HG02798 (cell line): ENCODE results near the gene CTSD.

Source experiments
- ATAC-seq: cut with Tn5 transposase; IDR thresholded peaks from one replicate; pipeline ENCODE4 v1.9.1; 2021; ENCODE audit warnings: mild to moderate bottlenecking; ENCODE audit not compliant: unreplicated experiment, poor library complexity

Gene CTSD

DNA sequence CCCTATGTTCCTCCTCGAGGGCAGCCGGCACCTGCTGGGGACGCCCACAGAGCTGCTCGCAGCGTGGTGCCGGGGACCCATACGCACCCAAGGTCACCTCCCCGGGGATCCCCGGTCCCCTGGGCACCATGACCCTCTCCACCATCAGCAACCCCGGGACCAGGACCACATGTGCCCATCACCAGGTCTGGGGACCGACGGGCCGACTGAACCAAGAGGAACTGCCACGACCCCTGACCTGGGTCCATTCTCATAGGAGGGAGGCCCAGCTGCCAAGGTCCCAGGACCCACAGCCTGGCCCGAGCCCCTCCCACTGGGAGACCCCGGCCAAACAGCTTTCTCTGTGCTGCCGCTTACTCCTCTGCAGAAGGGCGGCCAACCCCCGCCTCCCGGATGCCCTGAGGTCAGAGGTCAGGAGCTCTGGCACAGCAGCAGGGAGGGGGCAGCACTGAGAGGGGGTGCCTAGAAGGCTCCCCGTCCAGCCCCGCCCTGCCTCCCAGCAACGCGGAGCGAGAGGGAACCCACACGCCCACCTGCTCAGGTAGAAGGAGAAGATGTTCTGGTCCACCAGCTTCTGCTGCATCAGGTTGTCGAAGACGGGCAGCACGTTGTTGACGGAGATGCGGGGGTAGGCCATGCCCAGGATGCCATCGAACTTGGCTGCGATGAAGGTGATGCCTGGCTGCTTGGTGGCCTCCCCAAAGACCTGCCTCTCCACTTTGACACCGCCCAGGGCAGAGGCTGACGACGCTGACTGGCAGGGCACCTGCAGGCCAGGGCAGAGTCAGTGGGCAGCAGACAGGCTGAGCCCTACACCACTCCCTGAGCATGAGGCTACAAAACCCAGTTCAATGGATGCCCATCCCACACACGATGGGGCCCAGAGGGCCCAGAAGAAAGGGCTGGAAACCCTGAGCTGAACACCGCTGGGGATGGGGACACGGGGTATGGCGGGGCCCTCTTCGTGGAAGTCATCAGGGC is 6.6 kb downstream of the CTSD start:
- ATAC-seq, result no peak

DNA sequence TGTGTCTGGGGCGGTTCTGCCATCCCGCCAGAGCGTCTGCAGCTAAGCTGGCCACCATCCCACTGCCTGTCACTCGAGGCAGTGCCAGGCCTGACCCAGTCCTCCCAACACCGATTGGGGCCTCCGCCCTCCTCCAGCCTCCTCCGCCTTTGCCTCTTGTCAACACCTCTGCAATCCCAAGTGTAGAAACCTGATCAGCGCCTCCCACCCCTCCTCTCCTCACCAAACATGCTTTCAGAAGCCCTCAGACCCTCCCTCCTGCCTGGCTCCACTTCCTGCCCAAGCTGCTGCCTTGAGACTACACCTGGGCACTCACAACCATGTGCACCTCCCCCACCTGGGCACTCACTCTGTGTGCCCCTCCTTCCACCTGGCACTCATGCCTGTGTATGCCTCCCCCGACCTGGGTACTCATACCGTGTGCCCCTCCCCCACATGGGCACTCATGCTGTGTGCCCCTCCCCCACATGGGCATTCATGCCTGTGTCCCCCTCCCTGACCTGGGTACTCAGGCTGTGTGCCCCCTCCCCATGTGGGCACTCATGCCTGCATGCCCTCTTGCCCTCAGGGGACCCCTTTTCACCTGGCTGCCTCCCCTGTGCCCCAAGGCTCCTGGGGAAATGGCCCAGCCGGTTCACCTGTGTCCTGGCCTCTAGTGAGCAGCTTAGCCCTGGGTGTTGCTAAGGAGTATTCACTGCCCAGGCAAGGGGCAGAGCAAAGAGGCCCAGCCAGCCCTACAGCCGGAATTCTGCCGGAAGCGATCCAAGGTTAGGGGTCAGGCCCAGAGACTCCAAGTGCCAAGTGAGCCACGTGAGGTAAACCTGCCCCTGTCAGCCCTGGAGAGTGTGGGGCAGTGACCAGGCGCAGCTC is 7.8 kb downstream of the CTSD start:
- no peak for ATAC-seq

DNA sequence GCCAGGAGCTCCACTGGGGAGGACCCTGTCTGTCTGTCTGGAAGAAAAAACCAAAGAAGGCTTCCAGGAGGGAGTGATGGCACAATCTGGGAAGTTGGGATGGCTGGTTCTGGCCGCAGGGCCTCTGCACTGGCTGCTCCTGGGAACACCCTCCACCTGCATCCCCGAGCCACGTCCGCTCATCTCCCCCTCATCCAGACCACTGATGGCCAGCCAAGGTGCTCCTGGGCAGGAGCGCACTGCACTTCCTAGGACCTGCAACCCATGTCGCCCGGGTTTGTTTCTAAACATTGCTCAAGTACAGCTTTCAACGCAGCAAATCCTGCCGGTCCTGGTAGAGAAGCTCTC is 8.4 kb downstream of the CTSD start:
- ATAC-seq, result no peak

DNA sequence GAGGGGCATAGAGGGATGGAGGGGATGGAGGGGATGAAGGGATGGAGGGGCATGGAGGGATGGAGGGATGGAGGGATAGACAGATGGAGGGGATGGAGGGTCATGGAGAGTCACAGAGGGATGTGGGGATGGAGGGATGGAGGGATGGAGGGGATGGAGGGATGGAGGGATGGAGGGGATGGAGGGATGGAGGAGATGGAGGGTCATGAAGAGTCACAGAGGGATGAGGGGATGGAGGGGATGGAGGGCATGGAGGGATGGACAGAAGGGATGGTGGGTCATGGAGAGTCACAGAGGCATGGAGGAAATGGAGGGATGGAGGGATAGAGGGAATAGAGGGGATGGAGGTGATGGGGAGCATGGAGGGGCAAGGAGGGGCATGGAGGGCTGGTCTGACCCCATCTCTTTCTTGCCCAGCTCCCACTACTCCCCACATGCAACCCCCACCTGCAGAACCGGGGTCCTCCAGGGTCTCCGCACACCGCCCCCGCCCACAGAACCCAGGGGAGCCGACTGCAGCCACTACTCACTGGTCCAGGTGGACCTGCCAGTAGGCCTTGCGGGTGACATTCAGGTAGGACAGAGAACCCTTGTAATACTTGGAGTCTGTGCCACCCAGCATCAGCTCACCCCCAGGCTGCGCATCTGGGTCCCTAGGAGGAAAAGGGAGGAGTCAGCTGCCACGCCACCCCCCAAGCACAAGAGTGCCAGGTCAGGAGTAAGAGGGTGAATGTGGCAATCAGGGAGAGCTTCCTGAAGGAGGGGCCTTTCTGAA is 9.2 kb downstream of the CTSD start:
- ATAC-seq, result no peak

DNA sequence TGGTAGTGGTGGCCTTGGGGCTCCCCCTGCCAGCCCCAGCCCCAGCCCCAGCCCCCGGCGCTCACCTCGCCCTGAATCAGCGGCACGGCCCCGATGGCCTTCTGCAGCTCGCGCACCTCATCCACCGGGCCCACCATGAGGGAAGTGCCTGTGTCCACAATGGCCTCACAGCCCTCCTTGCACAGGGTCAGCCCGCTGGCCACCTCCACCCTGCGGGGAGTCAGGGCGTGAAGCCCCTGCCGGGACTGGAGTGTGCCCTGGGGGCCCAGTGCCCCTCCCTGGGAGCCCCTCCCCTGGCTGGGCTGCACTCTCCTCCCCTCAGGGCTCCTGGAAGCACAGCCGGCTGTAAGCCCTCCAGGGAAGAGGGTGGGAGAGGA is 9.8 kb downstream of the CTSD start:
- no peak for ATAC-seq

DNA sequence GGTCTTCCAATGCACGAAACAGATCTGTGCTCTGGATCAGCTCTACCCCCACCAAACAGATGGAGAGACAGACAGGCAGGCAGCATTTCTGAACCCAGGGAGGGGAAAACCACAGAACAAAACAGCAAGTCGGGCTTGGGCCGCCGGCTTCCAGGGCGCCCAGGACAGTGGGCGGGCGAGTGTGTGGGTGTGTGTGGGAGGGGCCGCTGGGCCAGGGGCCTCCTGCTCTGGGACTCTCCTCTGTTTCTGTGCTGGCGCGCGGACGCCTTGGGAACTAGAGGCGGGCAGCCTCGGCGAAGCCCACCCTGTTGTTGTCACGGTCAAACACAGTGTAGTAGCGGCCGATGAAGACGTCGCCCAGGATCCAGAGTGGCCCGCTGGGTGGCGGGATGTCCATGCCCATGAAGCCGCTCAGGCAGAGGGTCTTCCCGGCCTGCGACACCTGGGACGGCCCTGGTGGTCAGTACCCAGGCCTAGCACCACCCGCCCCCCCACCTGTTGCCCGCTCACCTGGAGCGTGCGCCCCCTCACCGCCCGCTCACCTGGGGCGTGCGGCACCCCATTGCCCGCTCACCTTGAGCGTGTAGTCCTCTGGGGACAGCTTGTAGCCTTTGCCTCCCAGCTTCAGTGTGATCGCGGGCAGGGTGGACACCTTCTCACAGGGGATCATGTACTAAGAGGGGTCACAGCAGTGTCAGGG is 10.3 kb downstream of the CTSD start:
- no peak for ATAC-seq

DNA sequence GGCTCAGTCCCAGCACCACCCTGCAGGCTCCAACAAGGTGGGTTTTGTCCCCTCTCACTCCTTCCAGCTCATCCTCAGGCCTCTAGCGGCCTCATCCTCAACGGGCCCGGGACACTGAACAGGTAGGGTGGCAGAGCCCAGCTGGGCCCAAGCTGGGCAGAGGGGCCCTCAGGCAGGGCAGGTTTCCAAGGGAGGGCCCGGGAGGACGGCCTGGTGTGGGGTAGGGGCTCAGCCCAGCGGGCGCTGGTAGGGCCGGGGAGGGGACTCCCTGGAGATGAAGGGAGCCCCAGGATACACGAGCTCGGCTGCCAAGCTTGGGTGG is 10.9 kb downstream of the CTSD start:
- ATAC-seq, result no peak

DNA sequence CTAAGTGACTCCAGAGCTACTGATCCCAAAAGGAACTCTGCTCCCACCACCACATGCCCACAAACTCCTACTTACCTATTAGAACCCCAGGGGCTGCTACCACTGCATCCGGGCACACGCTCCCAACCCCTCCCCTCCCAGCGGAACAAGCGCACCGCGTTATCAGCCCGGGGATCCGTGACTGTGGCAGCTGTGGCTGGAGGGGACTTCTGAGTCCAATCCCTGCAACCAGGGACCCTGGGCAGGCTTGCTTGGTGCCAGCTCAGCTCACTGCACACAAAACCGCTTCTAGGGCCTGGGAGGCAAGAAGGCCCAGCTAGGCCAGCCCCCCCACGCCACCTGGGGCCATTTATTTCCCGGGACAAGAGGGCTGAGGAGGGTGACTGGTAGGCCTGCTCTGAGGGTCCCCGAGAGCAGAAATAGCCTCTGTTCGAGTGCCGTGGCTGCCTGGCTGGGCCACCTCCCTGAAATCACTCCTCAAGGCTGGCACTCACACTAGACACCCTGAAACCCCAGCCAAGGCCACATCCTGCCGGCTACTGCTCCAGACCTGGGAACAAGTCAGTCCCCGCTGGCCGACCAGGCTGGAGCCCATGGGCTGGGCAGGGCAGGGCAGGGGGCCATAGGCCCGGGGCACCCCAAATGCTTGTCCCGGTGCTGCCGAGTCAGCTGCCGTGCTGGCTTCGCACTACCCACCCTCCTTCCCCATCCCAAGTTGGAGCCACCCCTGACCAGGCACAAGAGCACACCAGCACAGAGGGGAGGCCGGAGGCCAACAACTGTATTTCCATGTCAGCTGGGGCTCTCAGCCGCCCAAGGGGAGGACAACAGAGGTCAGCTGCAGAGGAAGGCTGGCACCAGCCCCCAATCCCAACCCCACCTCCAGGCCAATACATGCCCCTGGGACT is 11.5 kb downstream of the CTSD start:
- no peak for ATAC-seq

DNA sequence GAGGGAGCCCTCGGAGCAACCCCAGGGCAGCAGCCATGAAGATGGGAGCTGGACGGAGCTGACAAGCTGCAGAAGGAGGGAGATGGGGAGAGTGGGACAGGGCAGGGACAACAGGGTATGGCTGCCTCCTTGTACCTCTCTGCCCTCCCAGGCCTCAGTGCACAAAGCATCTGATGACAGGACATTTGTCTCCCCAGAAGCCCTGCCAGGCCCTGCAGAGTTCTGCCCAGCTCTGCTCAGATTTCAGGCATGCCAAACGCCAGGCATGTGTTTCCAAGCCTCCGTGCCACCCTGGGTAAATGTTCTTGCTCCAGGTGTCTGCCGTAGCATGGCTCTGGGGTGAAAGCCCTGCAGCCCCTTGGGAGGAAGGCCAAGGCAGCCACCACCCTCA is 12.2 kb downstream of the CTSD start:
- ATAC-seq, result no peak

DNA sequence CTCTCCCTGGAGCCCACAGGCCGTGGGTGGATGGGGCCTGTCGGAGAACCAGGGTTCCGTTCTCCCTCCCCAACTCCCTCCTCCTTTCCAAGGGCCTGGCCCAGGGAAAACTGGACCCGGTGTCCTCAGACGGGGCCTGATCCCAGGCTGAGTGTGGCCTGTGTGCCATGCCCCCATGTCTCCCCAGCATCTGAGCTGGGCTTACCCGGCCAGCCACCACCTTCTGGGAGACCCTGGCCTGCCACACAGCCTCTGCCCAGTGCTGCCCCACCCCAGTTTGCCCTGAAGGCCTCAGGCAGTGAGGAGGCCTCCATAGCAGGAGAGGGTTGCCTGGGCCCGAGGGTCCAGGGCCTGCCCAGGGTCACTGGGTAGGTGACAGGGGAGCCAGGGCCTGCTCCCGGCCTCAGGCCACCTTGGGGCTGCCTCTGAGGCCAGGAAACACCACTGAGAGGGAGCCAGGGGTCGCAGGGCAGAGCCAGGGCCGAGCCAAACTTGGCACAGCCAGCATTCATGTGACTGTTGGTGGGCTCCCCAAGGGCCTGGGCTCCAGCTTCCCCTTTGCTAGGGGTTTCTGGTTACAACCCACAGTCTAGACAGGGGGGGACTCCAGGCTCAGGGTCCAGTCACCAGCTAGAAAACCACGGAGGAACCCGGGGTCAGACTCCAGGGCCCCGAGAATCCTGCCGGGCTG is 12.7 kb downstream of the CTSD start:
- no peak for ATAC-seq

DNA sequence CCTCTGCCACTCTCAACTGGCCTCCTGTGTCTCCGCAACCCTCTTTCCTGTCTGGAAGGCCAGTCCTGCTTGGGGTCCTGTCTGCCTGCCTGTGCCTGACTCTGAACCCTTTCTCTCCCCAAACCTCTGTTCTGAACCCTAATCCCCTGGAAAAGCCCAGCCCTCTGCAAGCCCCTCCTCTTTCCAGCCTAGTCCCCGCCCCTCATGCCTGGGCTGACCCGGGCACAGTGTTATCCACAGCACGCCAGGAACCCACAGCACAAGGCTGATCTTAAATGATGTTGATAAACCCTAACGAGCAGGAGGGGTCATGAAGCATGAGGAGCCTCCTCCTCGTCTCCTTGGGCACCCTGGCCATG is 13.3 kb downstream of the CTSD start, which contains the start of gene IFITM10:
Gene IFITM10, minus strand, starts transcription at position 115 of the 359 bp plus-strand sequence. CDS start 153 bp downstream, outside the sequence.
- ATAC-seq, result no peak

DNA sequence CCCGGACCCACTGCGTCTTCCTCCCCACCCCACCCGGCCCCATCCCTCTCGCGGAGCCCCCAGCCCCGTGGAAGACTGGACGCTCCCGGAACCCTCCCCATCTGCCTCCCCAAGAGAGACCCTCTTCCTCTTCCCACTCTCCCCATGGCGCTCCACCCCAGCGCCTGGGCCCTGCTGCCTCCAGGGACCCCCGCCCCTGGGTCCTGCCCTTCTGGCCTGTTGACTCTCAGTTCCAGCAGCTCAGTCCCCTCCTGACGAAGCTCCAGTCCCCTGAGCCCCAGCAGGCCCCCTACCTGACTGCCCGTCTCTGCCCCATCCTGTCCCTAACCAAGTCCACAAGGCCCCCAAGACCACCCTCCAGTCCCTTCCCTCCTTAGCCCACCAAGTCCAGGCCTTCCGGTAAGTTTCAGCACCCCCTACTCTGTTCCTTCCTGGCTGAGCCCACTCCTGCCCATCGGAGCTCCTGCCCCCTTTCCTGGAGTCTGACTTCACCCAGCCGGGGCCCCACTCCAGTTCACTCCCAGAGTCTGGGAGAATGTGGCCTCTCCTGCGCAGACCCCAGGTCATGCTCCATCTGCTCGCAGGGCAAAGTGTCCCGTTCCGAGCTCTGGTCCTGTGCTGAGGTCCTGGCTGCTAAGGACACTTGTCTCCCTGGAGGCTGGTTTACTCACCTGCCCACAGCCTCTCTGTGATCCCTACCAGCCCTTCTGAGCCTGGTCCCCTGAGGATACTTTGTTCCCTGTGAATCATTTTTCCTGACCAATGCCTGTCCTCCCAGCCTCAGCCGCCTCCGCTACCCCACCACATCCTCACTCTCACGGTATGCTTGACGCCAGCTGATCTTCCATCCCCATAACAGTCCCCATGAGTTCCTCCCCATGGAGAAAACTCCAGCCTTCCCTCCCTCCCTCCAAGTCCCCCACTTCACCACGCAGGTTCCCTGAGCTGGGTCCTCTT is 14.1 kb downstream of the CTSD start:
- ATAC-seq, result no peak

DNA sequence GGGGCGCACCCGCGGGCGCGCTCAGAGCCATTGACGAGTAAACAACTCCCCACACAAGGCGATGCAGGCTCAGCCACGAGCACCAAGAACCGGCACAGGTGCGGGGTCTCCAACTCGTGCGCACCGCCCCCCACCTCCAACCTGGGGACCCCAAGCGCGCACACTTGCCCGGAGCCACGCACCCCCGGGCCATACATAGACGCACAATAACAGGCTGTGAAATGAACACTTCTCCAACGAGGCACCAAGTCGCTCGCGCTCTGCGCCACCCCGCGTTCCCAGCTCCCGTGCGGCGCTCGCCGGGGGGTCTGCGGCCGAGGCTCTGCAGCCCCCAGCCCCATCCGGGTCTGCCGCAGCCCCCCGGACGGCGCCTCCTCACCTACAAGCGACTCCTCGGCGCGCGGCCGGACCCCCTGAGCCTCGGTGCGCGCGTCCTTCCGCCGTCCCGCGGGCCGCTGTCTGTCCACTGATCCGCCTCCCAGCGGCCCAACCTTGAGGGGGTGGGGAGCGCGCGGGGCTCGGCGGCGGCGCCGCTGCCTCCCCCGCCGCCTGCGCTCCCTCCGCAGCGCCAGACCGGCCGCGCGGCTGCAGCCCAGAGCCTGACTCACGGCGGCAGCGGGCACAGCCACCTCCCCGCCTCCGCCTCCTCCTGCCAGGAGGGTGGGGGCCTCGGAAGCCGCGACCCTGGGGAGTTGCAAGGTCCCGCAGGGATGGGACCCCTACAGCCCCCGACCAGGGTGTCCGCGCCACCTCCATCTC is 14.9 kb downstream of the CTSD start:
- ATAC-seq, result no peak

DNA sequence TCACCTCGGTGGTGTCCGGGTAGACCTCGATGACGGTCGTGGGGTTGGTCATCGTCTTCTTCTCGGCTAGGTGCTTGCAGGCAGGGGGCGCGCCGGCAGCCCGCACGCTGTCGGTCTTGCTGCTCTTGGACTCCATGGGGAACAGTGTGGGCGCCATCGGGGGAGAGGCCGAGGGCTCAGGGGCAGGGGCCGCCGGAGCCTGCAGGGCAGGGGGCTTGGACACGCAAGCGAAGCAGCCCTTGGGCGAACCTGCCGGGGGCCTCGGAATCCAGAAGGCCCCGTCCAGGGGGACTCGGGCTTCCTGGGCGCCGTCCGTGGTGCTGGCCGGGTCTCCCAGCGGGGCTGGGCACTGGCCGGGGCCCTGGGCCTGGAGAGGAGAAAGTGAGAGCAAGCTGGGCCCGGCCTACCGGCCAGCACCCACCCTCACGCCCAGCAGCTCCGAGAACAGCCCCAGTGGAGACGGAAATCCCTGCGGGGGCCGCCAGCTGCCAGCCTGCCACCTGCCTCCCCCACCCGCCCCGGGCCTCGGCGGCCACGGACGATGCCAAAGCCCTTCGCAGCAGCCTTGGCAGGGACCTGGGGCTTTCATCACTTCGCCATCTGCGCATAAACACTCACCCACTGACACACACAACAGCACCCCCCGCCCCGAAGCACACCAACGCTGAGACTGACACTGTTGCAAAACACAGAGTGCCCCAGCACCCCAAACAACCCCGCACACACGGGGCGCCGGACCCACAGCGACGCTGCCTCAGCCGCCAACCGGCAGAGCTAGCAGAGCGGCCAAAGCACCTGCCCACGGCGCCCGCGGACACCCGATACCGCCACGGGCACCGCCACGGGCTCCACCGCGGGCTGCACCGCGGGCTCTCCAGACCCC is 15.7 kb downstream of the CTSD start:
- no peak for ATAC-seq

DNA sequence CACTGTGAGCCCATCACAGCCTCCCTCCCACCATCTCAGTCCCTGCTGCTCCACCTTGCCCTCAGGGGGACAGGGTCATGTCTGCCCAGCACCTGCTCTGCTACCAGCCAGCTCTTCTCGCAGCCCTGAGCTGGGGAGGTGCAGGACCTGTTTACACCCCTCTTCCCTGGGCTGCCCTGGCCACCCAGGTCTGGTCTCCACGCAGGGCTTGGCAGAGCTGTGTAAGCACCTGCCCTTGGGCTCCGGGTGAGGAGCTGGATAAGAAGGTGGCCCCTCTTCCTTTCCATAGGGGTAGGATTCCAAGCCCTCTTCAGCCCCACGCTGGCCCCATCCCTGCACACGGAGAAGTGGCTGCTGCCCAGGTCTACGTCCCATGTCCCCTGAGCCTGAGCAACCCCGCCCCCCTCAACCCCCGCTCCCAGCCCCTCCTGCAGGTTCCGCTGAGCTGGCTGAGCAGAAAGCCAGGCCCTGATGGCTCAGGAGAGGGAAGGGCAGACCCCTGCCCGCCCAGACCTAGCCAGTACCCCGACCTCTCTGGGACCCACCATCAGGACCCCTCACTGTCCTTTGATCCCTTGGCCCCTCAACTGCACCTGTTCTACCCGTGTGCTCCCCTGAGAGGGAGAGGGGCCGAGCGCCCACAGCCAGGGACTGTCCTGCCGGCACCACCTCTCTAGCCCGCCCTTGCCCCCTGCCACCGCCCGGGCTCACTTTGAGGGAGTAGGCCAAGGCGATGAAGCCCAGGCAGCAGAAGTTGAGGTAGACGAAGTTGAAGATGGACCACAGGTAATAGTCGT is 16.6 kb downstream of the CTSD start:
- ATAC-seq, result no peak
